DND-41 (cell line): ENCODE results near the gene IER3.

Experiments used
- CTCF ChIP-seq: IDR thresholded peaks from 2 replicates; pipeline ENCODE4 v1.5.1; 2012; ENCODE audit warnings: borderline replicate concordance, low read length, moderate library complexity, mild to moderate bottlenecking; ENCODE audit not compliant: poor library complexity, severe bottlenecking; ENCODE audit errors: extremely low read depth
- EZH2 ChIP-seq: IDR thresholded peaks from 3 replicates; pipeline ENCODE4 v1.6.1; 2012; ENCODE audit warnings: borderline replicate concordance, low read depth, mild to moderate bottlenecking, moderate library complexity, low read length, inconsistent platforms; ENCODE audit not compliant: severe bottlenecking

GRCh38 chr6:30760549-30760948 lies 16.2 kb upstream of the IER3 start:
- TF ChIP-seq CTCF (no peak), EZH2 (no peak)
